ENCODE results near the gene OR51E2.
"Not testable (repeated sequence)": the region's sequence is repeated elsewhere in the genome, so short reads cannot be mapped to it uniquely, and the experiment has no call there.

The OR51E2 gene

GRCh38 chr11:4697585-4697984 lies at the start of gene OR51E2:
Gene OR51E2 (minus strand): TSS chr11:4697853. CDS start chr11:4682711, 15,142 bp downstream.
- TF ChIP-seq, protein P1, sequence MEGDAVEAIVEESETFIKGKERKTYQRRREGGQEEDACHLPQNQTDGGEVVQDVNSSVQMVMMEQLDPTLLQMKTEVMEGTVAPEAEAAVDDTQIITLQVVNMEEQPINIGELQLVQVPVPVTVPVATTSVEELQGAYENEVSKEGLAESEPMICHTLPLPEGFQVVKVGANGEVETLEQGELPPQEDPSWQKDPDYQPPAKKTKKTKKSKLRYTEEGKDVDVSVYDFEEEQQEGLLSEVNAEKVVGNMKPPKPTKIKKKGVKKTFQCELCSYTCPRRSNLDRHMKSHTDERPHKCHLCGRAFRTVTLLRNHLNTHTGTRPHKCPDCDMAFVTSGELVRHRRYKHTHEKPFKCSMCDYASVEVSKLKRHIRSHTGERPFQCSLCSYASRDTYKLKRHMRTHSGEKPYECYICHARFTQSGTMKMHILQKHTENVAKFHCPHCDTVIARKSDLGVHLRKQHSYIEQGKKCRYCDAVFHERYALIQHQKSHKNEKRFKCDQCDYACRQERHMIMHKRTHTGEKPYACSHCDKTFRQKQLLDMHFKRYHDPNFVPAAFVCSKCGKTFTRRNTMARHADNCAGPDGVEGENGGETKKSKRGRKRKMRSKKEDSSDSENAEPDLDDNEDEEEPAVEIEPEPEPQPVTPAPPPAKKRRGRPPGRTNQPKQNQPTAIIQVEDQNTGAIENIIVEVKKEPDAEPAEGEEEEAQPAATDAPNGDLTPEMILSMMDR (IDR thresholded peaks at IDR 0.05; ENCODE audit: low read depth, low read length) = no peak
- TF ChIP-seq EZH2phosphoT487 (IDR thresholded peaks at IDR 0.05; ENCODE audit: low read depth) = no peak

DNA sequence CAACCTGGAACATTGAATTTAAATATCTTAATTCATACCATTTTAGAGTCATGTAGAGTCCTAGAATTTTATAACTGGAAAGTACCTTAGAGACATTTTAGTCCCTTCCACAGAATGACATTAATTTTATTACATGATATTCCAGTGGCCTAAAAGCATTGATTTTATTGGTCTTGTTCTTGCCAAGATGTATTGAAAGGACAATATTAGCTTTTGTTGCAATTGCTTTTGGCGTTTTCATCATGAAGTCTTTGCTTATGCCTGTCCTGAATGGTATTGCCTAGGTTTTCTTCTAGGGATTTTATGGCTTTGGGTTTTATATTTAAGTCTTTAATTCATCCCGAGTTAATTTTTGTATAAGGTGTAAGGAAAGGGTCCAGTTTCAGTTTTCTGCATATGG lies 43.1 kb upstream of the OR51E2 start:
- H3K27me3 ChIP-seq (ENCODE audit: low read depth, low read length) = no peaks in the 10 kb centered on the region
- H3K36me3 ChIP-seq (replicated peaks; ENCODE audit: low read depth, low read length) = no peaks in the 10 kb centered on the region
- no peak overlapping the region for H3K9ac ChIP-seq (ENCODE audit: low read length)

More at GRCh38 chr11:4697585-4697984, at the start of gene OR51E2:
- Histone ChIP-seq H3K4me1 (ENCODE audit: low read length) (peaks cover 12% of the 10 kb centered on the region), H3K4me3 (ENCODE audit: low read length) (no peak within 1 kb of the TSS), H3K36me3 (replicated peaks; ENCODE audit: low read depth, low read length) (no peaks in the 10 kb centered on the region), H2AFZ (ENCODE audit: low read depth, low read length) (no peak within 1 kb of the TSS), H3K9me3 (ENCODE audit: insufficient read depth, low read length) (no peaks in the 10 kb centered on the region), H3K79me2 (ENCODE audit: low read length) (no peaks in the 10 kb centered on the region), H3K27ac (ENCODE audit: low read length) (no peak within 1 kb of the TSS), H4K20me1 (ENCODE audit: insufficient read depth, low read length) (no peaks in the 10 kb centered on the region), H3K27me3 (ENCODE audit: low read depth, low read length) (no peaks in the 10 kb centered on the region; the same call in 1 of the 2 replicates), H3K4me2 (ENCODE audit: low read length) (no peak within 1 kb of the TSS), H3K9ac (ENCODE audit: low read length) (no peak within 1 kb of the TSS)

GRCh38 chr11:4727171-4727570 lies 29.5 kb upstream of the OR51E2 start:
- Histone ChIP-seq H3K4me3 (ENCODE audit: low read length) (no peak overlapping the region), H2AFZ (ENCODE audit: low read depth, low read length) (no peak overlapping the region), H3K79me2 (ENCODE audit: low read length) (no peaks in the 10 kb centered on the region), H3K9ac (ENCODE audit: low read length) (no peak overlapping the region), H3K4me1 (ENCODE audit: low read length) (no peaks in the 10 kb centered on the region), H4K20me1 (ENCODE audit: insufficient read depth, low read length) (no peaks in the 10 kb centered on the region), H3K9me3 (ENCODE audit: insufficient read depth, low read length) (no peaks in the 10 kb centered on the region), H3K36me3 (replicated peaks; ENCODE audit: low read depth, low read length) (no peaks in the 10 kb centered on the region), H3K27ac (ENCODE audit: low read length) (no peak overlapping the region), H3K27me3 (ENCODE audit: low read depth, low read length) (no peaks in the 10 kb centered on the region), H3K4me2 (ENCODE audit: low read length) (no peak overlapping the region)
- TF ChIP-seq, protein P1 (IDR thresholded peaks at IDR 0.05; ENCODE audit: low read depth, low read length) = no peak
- TF ChIP-seq EZH2phosphoT487 (IDR thresholded peaks at IDR 0.05; ENCODE audit: low read depth) = no peak

More for the DNA sequence above, 43.1 kb upstream of the OR51E2 start:
- Histone ChIP-seq H2AFZ (ENCODE audit: low read depth, low read length) (no peak overlapping the region), H3K79me2 (ENCODE audit: low read length) (no peaks in the 10 kb centered on the region), H3K4me1 (ENCODE audit: low read length) (no peaks in the 10 kb centered on the region), H3K4me2 (ENCODE audit: low read length) (no peak overlapping the region), H3K4me3 (ENCODE audit: low read length) (no peak overlapping the region), H3K27ac (ENCODE audit: low read length) (no peak overlapping the region), H3K9me3 (ENCODE audit: insufficient read depth, low read length) (no peaks in the 10 kb centered on the region), H4K20me1 (ENCODE audit: insufficient read depth, low read length) (no peaks in the 10 kb centered on the region)
- TF ChIP-seq, protein P1 (IDR thresholded peaks at IDR 0.05; ENCODE audit: low read depth, low read length) = no peak
- TF ChIP-seq EZH2phosphoT487 (IDR thresholded peaks at IDR 0.05; ENCODE audit: low read depth) = no peak

- H3K9ac ChIP-seq (ENCODE audit: low read length); H3K27ac ChIP-seq (ENCODE audit: low read length); H3K27me3 ChIP-seq (ENCODE audit: low read depth, low read length); H2AFZ ChIP-seq (ENCODE audit: low read depth, low read length); H4K20me1 ChIP-seq (ENCODE audit: insufficient read depth, low read length); H3K4me3 ChIP-seq (ENCODE audit: low read length); H3K9me3 ChIP-seq (ENCODE audit: insufficient read depth, low read length); H3K4me2 ChIP-seq (ENCODE audit: low read length); H3K79me2 ChIP-seq (ENCODE audit: low read length); H3K36me3 ChIP-seq (replicated peaks; ENCODE audit: low read depth, low read length); H3K4me1 ChIP-seq (ENCODE audit: low read length): not testable (repeated sequence)
Measured at GRCh38 chr11:4722616-4723534, 25.2 kb upstream of the OR51E2 start.
